ENCODE results near the gene PCMTD2.

PCMTD2 gene

GRCh38 chr20:64255361-64256281, at the start of gene PCMTD2:
Gene PCMTD2, plus strand, starts transcription at chr20:64255748. Its CDS starts 4,218 bp downstream, at chr20:64259966.
- DNase-seq, result peak; percentile 85 to 88

GRCh38 chr20:64206614-64207013, 48.9 kb upstream of the PCMTD2 start:
- DNase-seq, result no peak

GRCh38 chr20:64207641-64208590, 47.6 kb upstream of the PCMTD2 start:
- DNase-seq, result no peak

GRCh38 chr20:64209148-64209547, 46.4 kb upstream of the PCMTD2 start:
- DNase-seq, result no peak

- no peak for DNase-seq
Observed at GRCh38 chr20:64210656-64211369, 44.7 kb upstream of the PCMTD2 start.

- no peak for DNase-seq
Observed at GRCh38 chr20:64211874-64212658, 43.5 kb upstream of the PCMTD2 start.

- DNase-seq, result no peak
Observed at GRCh38 chr20:64212755-64213154, 42.8 kb upstream of the PCMTD2 start.

GRCh38 chr20:64214113-64214512, 41.4 kb upstream of the PCMTD2 start:
- no peak for DNase-seq

- DNase-seq, result no peak
Observed at GRCh38 chr20:64214952-64215351, 40.6 kb upstream of the PCMTD2 start.

GRCh38 chr20:64216036-64216435, 39.5 kb upstream of the PCMTD2 start:
- DNase-seq, result no peak

- no peak for DNase-seq
Observed at GRCh38 chr20:64216910-64217309, 38.6 kb upstream of the PCMTD2 start.

- no peak for DNase-seq
Observed at GRCh38 chr20:64217539-64218221, 37.9 kb upstream of the PCMTD2 start.

- no peak for DNase-seq
Observed at GRCh38 chr20:64219202-64219601, 36.3 kb upstream of the PCMTD2 start.

- no peak for DNase-seq
Observed at GRCh38 chr20:64219730-64220129, 35.8 kb upstream of the PCMTD2 start.

- no peak for DNase-seq
Observed at GRCh38 chr20:64220420-64220819, 35.1 kb upstream of the PCMTD2 start.

- DNase-seq, result no peak
Observed at GRCh38 chr20:64220891-64221527, 34.5 kb upstream of the PCMTD2 start.

- DNase-seq, result no peak
Observed at GRCh38 chr20:64222291-64222735, 33.2 kb upstream of the PCMTD2 start.

GRCh38 chr20:64222851-64223525, 32.6 kb upstream of the PCMTD2 start:
- DNase-seq, result no peak

GRCh38 chr20:64223526-64224067, 32.0 kb upstream of the PCMTD2 start:
- no peak for DNase-seq

Measured in stimulated activated CD4-positive, alpha-beta T cell treated with anti-CD3 and anti-CD28 coated beads, Interleukin-2, amount 100 ng/mL, for 24 hours (primary cell).